Psoas muscle (tissue), 8 donors: Measurements from ENCODE around the gene CTIF. TPM values are rescaled to one million over a fixed set of nuclear protein-coding genes. Genes with fewer than 3 reads are reported as not detected.

Experiments used
- ATAC-seq, 4 donors: fragments of 200-7000 bp; cut with Tn5 transposase; one replicate each; pipeline ENCODE4 v1.9.1; 2020; ENCODE audit warnings: moderate library complexity in 3 of 4, mild to moderate bottlenecking in 2 of 4
- DNase-seq, 2 donors: peaks; one replicate each; pipeline ENCODE4 v3.0.0-alpha.2; 2020
- H3K27ac ChIP-seq: fragments of 200-600 bp; one replicate; pipeline ENCODE4 v1.8.0; 2022
- H3K27me3 ChIP-seq, 3 donors: fragments of 200-600 bp in 1 of 3; one replicate each; pipeline versions ENCODE4 v1.6.1 to v1.8.0; 2013 to 2022; ENCODE audit warnings: low read length in 2 of 3, mild to moderate bottlenecking in 2 of 3, moderate library complexity in 1 of 3; ENCODE audit not compliant: insufficient read depth in 3 of 3
- H3K36me3 ChIP-seq, 2 donors: fragments of 200-600 bp in 1 of 2; one replicate each; pipeline versions ENCODE4 v1.6.1 to v1.8.0; 2013 to 2022; ENCODE audit warnings: low read depth in 1 of 2, mild to moderate bottlenecking in 1 of 2, moderate library complexity in 1 of 2; ENCODE audit not compliant: insufficient read depth in 1 of 2
- H3K4me1 ChIP-seq: fragments of 200-600 bp; one replicate; pipeline ENCODE4 v1.8.0; 2022
- H3K4me3 ChIP-seq: fragments of 200-600 bp; one replicate; pipeline ENCODE4 v1.8.0; 2022; ENCODE audit warnings: mild to moderate bottlenecking
- H3K9me3 ChIP-seq: fragments of 200-600 bp; one replicate; pipeline ENCODE4 v1.8.0; 2022
- WGBS, 3 donors: extraction: QIAGEN DNeasy Blood & Tissue Kit; methylation state at CpG; one replicate each; pipeline versions ENCODE4 v1.1.6 to v1.1.7; 2013; 5-methylcytosine and 5-hydroxymethylcytosine counted together
- intact Hi-C, 2 donors: fragments of 100-400 bp; cut with DNase I; formaldehyde crosslinking; loops; one replicate each; pipeline versions ENCODE4 v1.11.0 to v1.14.2; 2022
- polyA plus RNA-seq, 3 donors: library from polyadenylated mRNA; stranded (reverse); fragments of 200-250 nt; gene quantifications; one replicate each; pipeline ENCODE4 v1.2.3, GENCODE V29; 2013
- total RNA-seq, 4 donors: library from RNA; stranded (reverse); fragmentation: NEBNext Ultra II Directional in 2 of 4; extraction: Animal tissue kit (Norgen Biotek cat#: 25700) in 2 of 4; gene quantifications; one replicate each; pipeline versions ENCODE4 v1.2.1 to v1.2.4, GENCODE V29; 2021 to 2023
- TF ChIP-seq, protein P1 (sequence below): fragments of 200-600 bp; IDR thresholded peaks from one replicate; pipeline ENCODE4 v1.8.0; 2022; ENCODE audit warnings: antibody characterized with exemption
- donor health status: healthy with polysubstance abuse.
- donor health status: DM: no; HTN: no; CAD: no; lungs with moderate emphysema.
- donor health status: Bipolar disorder and iron deficiency.
- donor health status: healthy.
- donor health status: DM: yes; HTN: yes; CAD: no.
- donor health status: DM: no; HTN: no; CAD: no.
- donor health status: DM: no; HTN: no; CAD: no.
- donor health status: DM: yes; HTN: yes; CAD: no.

Gene CTIF
- total and polyA plus RNA-seq, 7 donors = 11.3 to 40.5 (median 26.9) TPM

DNA sequence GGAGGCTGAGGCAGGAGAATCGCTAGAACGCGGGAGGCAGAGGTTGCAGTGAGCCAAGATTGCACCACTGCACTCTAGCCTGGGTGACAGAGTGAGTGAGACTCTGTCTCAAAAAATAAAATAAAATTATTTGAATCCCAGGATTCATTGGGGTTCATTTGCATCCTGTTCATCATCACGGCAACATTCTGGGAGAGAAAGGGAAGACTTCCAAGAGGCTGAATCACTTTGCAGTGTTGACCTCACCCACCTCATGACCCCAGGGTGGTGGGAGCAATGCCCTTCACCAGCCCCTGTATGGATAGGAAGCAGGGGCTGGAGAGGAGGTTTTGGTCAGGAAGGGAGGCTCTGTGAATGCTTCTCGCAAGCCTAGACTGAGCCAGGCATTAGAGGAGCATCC lies 195.6 kb downstream of the CTIF start:
- no peak overlapping the region for H3K27ac ChIP-seq
- WGBS, 3 donors = 76 to 96% (median 94%) methylated on average over 5 of the region's 5 CpGs
- peaks cover 27% of the 10 kb centered on the region for H3K4me1 ChIP-seq
- ATAC-seq (peak in 1 of 4 donors; percentile 5), DNase-seq (no peak)
- H3K27me3 ChIP-seq = no peaks in the 10 kb centered on the region
- intact Hi-C loops = no loop called here
- TF ChIP-seq, protein P1, sequence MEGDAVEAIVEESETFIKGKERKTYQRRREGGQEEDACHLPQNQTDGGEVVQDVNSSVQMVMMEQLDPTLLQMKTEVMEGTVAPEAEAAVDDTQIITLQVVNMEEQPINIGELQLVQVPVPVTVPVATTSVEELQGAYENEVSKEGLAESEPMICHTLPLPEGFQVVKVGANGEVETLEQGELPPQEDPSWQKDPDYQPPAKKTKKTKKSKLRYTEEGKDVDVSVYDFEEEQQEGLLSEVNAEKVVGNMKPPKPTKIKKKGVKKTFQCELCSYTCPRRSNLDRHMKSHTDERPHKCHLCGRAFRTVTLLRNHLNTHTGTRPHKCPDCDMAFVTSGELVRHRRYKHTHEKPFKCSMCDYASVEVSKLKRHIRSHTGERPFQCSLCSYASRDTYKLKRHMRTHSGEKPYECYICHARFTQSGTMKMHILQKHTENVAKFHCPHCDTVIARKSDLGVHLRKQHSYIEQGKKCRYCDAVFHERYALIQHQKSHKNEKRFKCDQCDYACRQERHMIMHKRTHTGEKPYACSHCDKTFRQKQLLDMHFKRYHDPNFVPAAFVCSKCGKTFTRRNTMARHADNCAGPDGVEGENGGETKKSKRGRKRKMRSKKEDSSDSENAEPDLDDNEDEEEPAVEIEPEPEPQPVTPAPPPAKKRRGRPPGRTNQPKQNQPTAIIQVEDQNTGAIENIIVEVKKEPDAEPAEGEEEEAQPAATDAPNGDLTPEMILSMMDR = no peak
- no peaks in the 10 kb centered on the region for H3K36me3 ChIP-seq
- no peaks in the 10 kb centered on the region for H3K9me3 ChIP-seq
- H3K4me3 ChIP-seq = no peak overlapping the region

DNA sequence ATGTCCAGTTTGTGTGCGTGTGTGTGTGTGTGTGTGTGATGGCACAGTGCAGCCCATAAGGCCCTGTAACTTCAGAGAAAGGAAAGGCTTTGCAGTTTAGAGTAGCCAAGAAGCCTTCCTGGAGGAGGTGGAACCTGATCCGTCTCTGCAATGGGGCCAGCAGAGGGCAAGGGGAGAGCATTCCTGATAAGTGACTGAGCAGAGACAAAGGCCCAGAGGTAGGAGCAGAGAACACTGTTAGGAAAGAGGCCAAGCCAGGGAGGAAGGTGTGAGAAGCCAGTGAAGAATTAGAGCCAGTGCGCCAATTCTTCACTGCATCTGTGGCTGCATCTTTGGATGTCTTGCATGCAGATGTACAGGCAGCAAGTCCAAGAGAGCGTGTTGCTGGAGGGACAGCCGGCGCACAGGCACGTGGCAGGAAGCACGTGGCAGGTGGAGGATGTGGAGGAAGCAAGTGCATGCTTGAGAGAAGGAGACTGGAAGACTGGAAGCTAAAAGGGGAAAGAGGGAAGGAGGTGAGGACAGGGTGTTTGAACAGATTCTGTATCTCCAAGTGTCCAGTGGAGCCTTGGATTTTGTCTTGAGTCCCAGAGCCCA lies 196.3 kb downstream of the CTIF start:
- H3K4me3 ChIP-seq = no peak overlapping the region
- peak in 3 of 4 donors; percentile 49 to 78 (median 57) for ATAC-seq
- no peak for DNase-seq
- 60 to 75% (median 72%) methylated on average over 8 of the region's 8 CpGs for WGBS, 3 donors
- intact Hi-C loops = no loop called here
- peaks cover 31% of the 10 kb centered on the region for H3K4me1 ChIP-seq
- TF ChIP-seq, protein P1 = no peak
- H3K36me3 ChIP-seq = no peaks in the 10 kb centered on the region
- no peaks in the 10 kb centered on the region for H3K27me3 ChIP-seq
- H3K27ac ChIP-seq = no peak overlapping the region
- H3K9me3 ChIP-seq = no peaks in the 10 kb centered on the region

DNA sequence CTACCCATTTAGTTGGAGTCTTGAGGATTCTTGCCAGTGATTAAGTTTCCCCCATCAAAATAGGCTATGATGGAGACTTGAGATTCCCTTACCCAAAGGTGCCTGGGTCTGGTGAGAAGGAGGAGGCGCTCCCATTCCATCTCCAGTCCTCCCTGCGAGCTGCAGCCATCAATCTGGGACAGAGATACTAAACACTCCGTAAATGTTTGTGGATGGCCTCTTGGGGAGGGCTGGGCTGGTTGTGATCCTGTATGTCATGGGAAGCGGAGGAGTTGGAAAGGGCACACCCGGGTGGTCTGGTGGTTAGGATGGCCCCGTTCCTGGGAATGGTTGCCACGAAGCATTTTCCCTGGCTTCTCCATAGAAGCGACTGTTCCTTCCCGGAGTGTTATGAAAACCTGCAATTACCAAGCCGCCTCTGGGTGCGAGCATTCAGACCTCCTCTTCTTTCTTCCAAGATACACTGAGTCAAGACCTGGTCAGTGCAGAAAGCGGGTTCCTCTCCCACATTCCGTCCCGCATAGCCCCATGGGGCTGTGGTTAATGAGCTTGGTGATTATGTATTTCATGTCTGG lies 196.9 kb downstream of the CTIF start:
- H3K4me3 ChIP-seq = no peak overlapping the region
- no peaks in the 10 kb centered on the region for H3K36me3 ChIP-seq
- no peaks in the 10 kb centered on the region for H3K27me3 ChIP-seq
- intact Hi-C loops = no loop called here
- H3K4me1 ChIP-seq = peaks cover 31% of the 10 kb centered on the region
- no peaks in the 10 kb centered on the region for H3K9me3 ChIP-seq
- TF ChIP-seq, protein P1 = no peak
- 90 to 91% (median 91%) methylated on average over 14 of the region's 14 CpGs for WGBS, 3 donors
- DNase-seq = no peak
- no peak for ATAC-seq
- no peak overlapping the region for H3K27ac ChIP-seq

DNA sequence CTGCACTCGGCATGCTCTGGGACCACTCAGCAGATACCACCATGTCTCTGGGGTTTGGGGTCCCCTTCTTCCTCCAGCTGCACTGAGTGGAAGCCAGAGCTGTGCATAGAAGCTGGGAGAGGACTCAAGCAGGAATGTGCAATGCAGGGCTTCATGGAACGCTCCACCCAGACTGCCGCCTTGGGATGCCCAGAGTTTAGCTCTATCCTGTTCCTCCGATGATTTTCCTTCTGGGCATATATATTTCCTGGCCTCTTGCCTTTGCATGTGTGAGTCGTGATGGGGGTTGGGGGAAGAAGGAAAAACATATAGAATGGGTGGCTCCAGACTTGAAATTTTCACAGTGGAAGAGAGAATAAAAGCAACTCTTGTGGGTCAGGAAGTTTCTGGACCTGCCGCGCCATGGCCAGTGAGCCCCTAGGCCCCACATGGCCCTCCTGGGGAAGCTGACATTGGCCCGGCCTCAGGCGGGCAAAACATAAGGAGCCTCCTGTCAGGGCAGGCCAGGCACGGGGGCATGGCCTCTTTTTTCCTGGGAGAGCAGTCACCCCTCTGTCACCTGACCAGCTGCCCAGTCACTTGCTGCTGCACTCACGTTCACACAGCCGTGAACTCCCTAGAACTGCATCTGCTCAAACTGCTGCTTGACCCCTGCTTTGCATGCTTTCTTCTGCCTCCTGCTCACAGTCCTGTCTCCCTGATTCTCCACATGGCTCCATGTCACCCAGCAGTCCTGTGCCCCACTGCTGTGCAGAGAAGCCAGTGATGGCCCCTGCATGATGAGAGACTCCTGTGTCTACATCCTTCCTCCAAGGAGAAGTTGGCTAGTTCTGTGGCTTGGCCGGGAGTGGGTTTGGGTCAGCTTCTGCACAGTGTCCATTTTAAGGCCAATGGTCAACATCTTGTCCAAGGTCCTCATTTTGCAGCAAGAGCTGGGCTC lies 197.8 kb downstream of the CTIF start:
- no peak for DNase-seq
- H3K9me3 ChIP-seq = no peaks in the 10 kb centered on the region
- H3K4me3 ChIP-seq = no peak overlapping the region
- intact Hi-C loops = no loop called here
- H3K4me1 ChIP-seq = peaks cover 31% of the 10 kb centered on the region
- TF ChIP-seq, protein P1 = no peak
- no peaks in the 10 kb centered on the region for H3K36me3 ChIP-seq
- no peak for ATAC-seq
- no peaks in the 10 kb centered on the region for H3K27me3 ChIP-seq
- 90 to 94% (median 90%) methylated on average over 13 of the region's 13 CpGs for WGBS, 3 donors
- H3K27ac ChIP-seq = no peak overlapping the region
